ENCODE data around the gene LLGL2.

The LLGL2 gene

GRCh38 chr17:75493476-75494129, 31.9 kb upstream of the LLGL2 start:
- DNase-seq: no peak

GRCh38 chr17:75494326-75494877, 31.1 kb upstream of the LLGL2 start:
- no peak for DNase-seq

GRCh38 chr17:75496005-75496404, 29.5 kb upstream of the LLGL2 start:
- DNase-seq: no peak

- DNase-seq: no peak
These were observed 27.3 kb upstream of the LLGL2 start for GRCh38 chr17:75498039-75498725.

GRCh38 chr17:75498726-75499213, 26.7 kb upstream of the LLGL2 start:
- no peak for DNase-seq

DNA sequence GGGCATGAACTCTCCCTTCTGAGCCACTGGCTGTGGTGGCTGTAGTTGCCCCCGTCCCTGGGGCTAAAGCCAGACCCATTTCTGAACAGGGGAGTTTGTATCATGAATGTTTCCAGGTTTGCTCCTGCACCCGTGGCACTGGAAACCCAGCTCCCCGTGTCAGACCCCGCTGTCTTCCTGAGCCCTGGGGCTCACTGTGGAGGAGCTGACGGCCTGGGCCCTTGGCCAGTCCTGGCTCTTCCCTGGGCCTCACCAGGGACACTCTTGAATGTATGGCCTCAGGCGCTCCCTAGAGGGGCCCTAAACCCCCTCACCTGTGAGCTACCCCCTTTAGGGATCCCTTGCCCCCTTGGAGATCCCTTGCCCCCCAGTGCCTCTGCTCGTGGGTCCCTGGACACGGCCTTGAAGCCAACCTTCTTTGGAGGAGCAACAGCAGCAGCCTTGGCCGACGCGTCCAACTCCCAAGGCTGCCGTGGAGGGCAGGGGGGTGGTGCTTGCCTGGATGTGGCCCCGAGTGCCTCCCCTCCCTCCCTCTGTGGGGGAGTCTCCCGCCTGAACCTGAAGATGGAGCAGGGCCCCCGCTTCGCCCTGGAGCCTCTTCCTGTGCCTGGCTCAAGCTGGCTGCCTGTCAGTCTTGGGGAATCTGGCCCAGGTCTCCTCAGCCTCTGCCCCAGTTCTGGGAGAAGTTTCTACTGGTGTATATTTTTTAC, 26.0 kb upstream of the LLGL2 start:
- no peak for DNase-seq

GRCh38 chr17:75500419-75501216, 24.9 kb upstream of the LLGL2 start:
- no peak for DNase-seq

- DNase-seq: no peak
These were observed 24.0 kb upstream of the LLGL2 start for GRCh38 chr17:75501378-75502071.

GRCh38 chr17:75502072-75502720, 23.3 kb upstream of the LLGL2 start:
- no peak for DNase-seq

DNA sequence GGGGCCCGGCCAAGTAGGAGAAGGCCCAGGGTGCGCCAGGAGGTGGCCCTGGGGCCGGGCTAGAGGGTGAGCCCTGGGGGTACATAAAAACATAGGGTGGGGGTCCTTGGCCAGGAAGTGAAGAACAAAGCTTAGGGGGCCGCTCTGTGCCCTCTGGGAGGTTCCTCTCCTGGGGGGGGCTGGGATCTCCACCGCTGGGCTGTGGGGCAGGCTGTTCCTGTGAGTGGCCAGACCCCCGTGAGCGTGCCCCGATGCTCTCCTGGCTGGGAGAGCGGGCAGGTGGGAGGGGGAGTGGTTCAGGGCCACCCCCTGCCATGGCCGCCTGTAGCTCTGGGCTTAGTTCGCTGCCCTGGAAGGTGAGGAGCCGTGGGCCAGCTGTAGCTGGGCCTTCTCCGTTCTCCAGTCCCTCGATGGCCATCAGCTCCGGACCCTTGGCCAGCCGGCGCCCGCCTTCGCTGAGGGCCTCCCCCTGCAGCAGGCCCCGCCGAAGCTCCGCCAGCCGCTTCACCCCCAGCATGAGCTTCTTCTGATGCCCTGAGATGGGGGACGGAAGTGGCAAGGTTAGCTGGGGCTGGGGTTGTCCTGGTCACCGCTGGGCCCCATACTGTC, 22.7 kb upstream of the LLGL2 start:
- no peak for DNase-seq

- no peak for DNase-seq
These were observed 22.1 kb upstream of the LLGL2 start for GRCh38 chr17:75503337-75503950.

DNA sequence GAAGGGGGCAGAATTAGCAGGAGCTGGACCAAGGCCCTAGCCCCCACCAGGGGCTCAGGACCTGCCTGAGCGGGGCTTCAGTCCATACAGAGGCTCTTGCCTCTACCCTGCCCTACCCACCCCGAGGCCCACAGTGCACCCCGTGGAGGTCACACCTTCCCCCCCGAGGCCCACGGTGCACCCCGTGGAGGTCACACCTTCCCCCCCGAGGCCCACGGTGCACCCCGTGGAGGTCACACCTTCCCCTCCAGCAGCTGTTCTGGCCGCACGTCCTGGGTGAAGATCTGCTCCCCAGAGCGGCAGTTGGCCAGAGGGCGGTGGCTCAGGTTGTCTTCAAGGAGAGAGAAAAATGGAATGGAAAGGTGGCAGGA, 21.5 kb upstream of the LLGL2 start:
- DNase-seq: no peak

- DNase-seq: no peak
These were observed 20.9 kb upstream of the LLGL2 start for GRCh38 chr17:75504347-75505151.

- DNase-seq: no peak
These were observed 20.4 kb upstream of the LLGL2 start for GRCh38 chr17:75505152-75505409.

GRCh38 chr17:75505640-75506039, 19.9 kb upstream of the LLGL2 start:
- DNase-seq: no peak

GRCh38 chr17:75506134-75506533, 19.4 kb upstream of the LLGL2 start:
- no peak for DNase-seq

DNA sequence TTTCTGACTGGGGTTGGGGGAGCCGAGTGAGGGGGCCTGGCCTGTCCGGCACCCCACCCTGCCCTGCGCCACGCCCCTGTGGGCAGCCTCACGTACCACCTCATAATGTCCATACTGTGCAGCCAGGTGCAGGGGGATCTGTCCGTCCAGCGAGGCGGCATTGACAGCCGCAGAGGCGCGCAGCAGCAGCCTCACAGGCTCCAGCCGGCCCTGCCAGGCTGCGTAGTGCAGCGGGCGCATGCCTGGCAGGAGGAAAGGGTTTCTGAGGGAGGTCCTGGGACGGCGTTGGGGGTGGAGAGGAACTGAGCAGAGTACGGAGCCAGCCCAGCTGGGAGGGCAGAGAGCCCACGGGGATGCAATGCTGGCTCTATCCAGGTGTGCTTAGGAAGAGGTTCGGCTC, 18.6 kb upstream of the LLGL2 start:
- DNase-seq: no peak

DNA sequence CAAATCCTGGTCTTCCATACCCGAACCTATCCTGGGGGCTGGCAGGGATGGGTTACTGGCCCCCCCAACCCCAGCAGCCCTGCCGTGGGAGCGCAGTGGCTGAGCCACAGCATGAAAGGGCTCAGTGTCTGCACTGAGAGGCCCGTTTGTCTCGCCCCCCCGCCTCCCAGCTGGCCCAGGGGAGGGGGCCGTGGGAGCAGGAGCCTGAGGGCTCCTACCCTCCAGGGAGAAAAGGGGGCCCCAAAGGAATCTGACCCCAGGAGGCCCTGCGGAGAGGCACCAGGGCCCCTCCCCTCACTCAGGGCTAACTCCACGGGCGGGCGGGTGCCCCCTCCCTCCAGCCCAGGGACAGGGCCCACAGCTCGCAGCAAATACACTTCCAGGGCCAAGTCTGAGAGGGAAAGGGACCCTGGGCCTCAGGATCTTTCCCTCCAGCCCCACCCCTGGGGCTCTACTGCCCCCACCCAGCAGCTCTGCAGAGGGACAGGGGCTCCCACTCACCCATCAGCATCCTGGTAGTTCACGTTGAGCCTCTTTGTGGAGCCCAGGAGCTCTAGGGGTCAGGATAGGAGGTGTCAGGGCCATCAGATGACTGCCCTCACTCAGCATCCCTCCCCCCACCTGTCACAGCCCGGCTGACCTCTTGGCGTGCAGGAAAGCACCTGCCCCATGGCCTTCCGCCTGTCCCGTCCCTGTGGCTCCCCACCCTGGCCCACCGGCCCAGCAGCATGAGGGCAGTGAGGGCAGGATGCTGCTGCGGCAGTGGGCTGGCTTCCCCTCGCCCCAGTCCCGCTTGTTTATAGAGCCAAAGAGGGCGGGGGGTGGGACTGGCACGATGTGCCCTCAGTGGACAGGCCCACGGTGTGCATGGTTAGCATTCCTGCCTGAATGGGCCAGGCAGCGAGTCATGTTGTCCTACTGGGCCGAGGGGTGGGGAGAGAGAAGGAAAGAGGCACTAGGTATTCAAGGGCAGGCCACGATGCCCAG, 17.5 kb upstream of the LLGL2 start:
- no peak for DNase-seq

DNA sequence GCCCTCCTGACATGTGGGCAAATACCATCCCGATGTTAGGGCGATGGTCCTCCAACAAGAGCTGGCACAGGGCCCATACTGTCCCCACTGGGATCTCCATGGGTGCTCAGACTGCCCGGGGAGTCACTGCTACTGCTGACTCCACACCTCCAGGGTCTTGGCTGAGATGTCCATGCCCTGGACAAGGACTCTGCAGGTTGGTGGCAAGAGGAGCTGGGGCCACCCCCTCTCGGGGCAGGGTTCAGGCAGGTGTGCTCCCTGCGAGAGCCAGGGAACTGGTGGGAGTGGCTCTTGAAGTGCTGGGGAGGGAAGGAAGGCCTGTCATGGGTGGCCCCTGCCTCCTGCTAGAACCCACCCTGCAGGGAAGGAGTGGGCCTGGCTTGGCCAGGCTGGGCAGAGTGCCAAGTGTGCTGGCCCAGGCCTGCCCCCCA, 16.6 kb upstream of the LLGL2 start:
- DNase-seq: no peak
